H1 (cell line): ENCODE measurements around the gene EME2. TPM values are rescaled to one million over a fixed set of nuclear protein-coding genes. Genes with fewer than 3 reads are reported as not detected.

Experiments
- CTCF ChIA-PET: fragments of 300-600 bp; sonication (Branson Sonifier 250); formaldehyde crosslinking; loops from one replicate; lab custom pipeline; 2021; ENCODE audit not compliant: partially characterized antibody; lab: Charles Lee
- POLR2A ChIA-PET: fragments of 300-600 bp; sonication (Branson Sonifier 250); formaldehyde crosslinking; loops from one replicate; lab custom pipeline; 2021; ENCODE audit warnings: inconsistent platforms; ENCODE audit not compliant: partially characterized antibody; lab: Charles Lee
- DNase-seq, 2 experiments: peaks; one replicate each; pipeline versions ENCODE4 v3.0.0 to v3.0.0-alpha.2; 2010 to 2022; ENCODE audit warnings: low spot score in 2 of 2, low read depth in 1 of 2, mixed read lengths in 1 of 2
- FAIRE-seq: peaks from 2 replicates; lab custom pipeline; 2011; peaks lifted over from hg19 to GRCh38; lab: Jason Lieb, UNC
- H2AFZ ChIP-seq: 2 replicates; pipeline ENCODE4 v1.8.1; 2012; ENCODE audit warnings: low read length, inconsistent platforms
- H2AK5ac ChIP-seq: 2 replicates; pipeline ENCODE4 v1.6.1; 2013; ENCODE audit warnings: low read depth, low read length
- H2BK120ac ChIP-seq: replicated peaks from 2 replicates; pipeline ENCODE3; 2013; ENCODE audit warnings: low read depth, low read length, inconsistent platforms
- H2BK12ac ChIP-seq: 2 replicates; pipeline ENCODE4 v1.6.1; 2013; ENCODE audit warnings: low read depth, low read length
- H2BK15ac ChIP-seq: 2 replicates; pipeline ENCODE4 v1.6.1; 2013; ENCODE audit warnings: low read length
- H2BK20ac ChIP-seq: 2 replicates; pipeline ENCODE4 v1.6.1; 2013; ENCODE audit warnings: low read length
- H2BK5ac ChIP-seq: 2 replicates; pipeline ENCODE4 v1.6.1; 2013; ENCODE audit warnings: low read depth, low read length
- H3K14ac ChIP-seq: 2 replicates; pipeline ENCODE4 v1.6.1; 2013; ENCODE audit warnings: inconsistent platforms; ENCODE audit not compliant: insufficient read length
- H3K18ac ChIP-seq: 2 replicates; pipeline ENCODE4 v1.6.1; 2013; ENCODE audit warnings: low read length; ENCODE audit errors: extremely low read depth
- H3K23ac ChIP-seq: 2 replicates; pipeline ENCODE4 v1.6.1; 2013; ENCODE audit warnings: inconsistent platforms; ENCODE audit not compliant: insufficient read length
- H3K23me2 ChIP-seq: 2 replicates; pipeline ENCODE4 v1.6.1; 2013; ENCODE audit warnings: low read depth, low read length
- H3K27ac ChIP-seq: 2 replicates; pipeline ENCODE4 v1.6.1; 2011; ENCODE audit warnings: low read depth, low read length, inconsistent platforms
- H3K27me3 ChIP-seq, 4 experiments: replicated peaks in 1 of 4; 1 replicate in 1 of 4; 2 replicates in 3 of 4; pipeline versions ENCODE4 v1.6.1 to v1.8.1; 2011 to 2013; ENCODE audit warnings: low read length in 3 of 4, mild to moderate bottlenecking in 3 of 4, inconsistent platforms in 2 of 4, mixed read lengths in 2 of 4, moderate library complexity in 1 of 4; ENCODE audit not compliant: control insufficient read depth in 3 of 4, insufficient read depth in 3 of 4; ENCODE audit errors: extremely low read depth in 1 of 4
- H3K36me3 ChIP-seq, 4 experiments: 2 replicates each; pipeline versions ENCODE4 v1.6.1 to v1.8.1; 2011 to 2013; ENCODE audit warnings: mild to moderate bottlenecking in 4 of 4, low read length in 3 of 4, moderate library complexity in 2 of 4, control low read depth in 1 of 4, inconsistent platforms in 1 of 4; ENCODE audit not compliant: insufficient read depth in 4 of 4, control insufficient read depth in 2 of 4
- H3K4ac ChIP-seq: replicated peaks from 2 replicates; pipeline ENCODE3; 2013; ENCODE audit warnings: low read length, low read depth, mixed read lengths, inconsistent platforms; ENCODE audit not compliant: insufficient read length
- H3K4me1 ChIP-seq, 4 experiments: replicated peaks in 1 of 4; 1 replicate in 1 of 4; 2 replicates in 3 of 4; pipeline versions ENCODE4 v1.6.1 to v1.8.1; 2011 to 2013; ENCODE audit warnings: low read length in 3 of 4, inconsistent platforms in 2 of 4, mixed read lengths in 1 of 4; ENCODE audit not compliant: insufficient read depth in 4 of 4, control insufficient read depth in 3 of 4
- H3K4me2 ChIP-seq, 2 experiments: 2 replicates each; pipeline versions ENCODE4 v1.6.1 to v1.8.1; 2011 to 2013; ENCODE audit warnings: low read depth in 2 of 2, low read length in 2 of 2, control low read depth in 1 of 2, inconsistent platforms in 1 of 2, mild to moderate bottlenecking in 1 of 2; ENCODE audit not compliant: insufficient read depth in 1 of 2
- H3K4me3 ChIP-seq, 4 experiments: fragments of 200-600, 300-600 bp in 1 of 4; sonication (generic), shearing (Covaris generic), sonication (Bioruptor Twin) in 1 of 4; 2 replicates each; pipeline versions ENCODE4 v1.5.1 to v1.8.1; 2011 to 2016; ENCODE audit warnings: low read length in 4 of 4, low read depth in 3 of 4, control low read depth in 2 of 4, inconsistent platforms in 2 of 4, mild to moderate bottlenecking in 2 of 4, mixed read lengths in 1 of 4, moderate library complexity in 1 of 4; ENCODE audit not compliant: insufficient read depth in 2 of 4; ENCODE audit errors: extremely low read depth in 1 of 4
- H3K56ac ChIP-seq: replicated peaks from 2 replicates; pipeline ENCODE3; 2013; ENCODE audit warnings: low read depth, mild to moderate bottlenecking, mixed read lengths, low read length, inconsistent platforms; ENCODE audit not compliant: insufficient read length
- H3K79me1 ChIP-seq: 2 replicates; pipeline ENCODE4 v1.6.1; 2013; ENCODE audit warnings: low read depth, low read length, control low read depth
- H3K79me2 ChIP-seq, 2 experiments: 2 replicates each; pipeline versions ENCODE4 v1.6.1 to v1.8.1; 2012 to 2013; ENCODE audit warnings: low read length in 2 of 2, mild to moderate bottlenecking in 2 of 2, inconsistent platforms in 1 of 2; ENCODE audit not compliant: insufficient read depth in 2 of 2, control insufficient read depth in 1 of 2
- H3K9ac ChIP-seq, 4 experiments: replicated peaks in 1 of 4; 1 replicate in 1 of 4; 2 replicates in 3 of 4; pipeline versions ENCODE4 v1.6.1 to v1.8.1; 2011 to 2013; ENCODE audit warnings: low read depth in 3 of 4, low read length in 3 of 4, control low read depth in 2 of 4, mild to moderate bottlenecking in 2 of 4, moderate library complexity in 2 of 4, inconsistent platforms in 1 of 4; ENCODE audit errors: extremely low read depth in 1 of 4
- H3K9me3 ChIP-seq, 2 experiments: 2 replicates each; pipeline versions ENCODE4 v1.6.1 to v1.8.1; 2012 to 2013; ENCODE audit warnings: mild to moderate bottlenecking in 2 of 2, moderate library complexity in 2 of 2, control low read depth in 1 of 2, inconsistent platforms in 1 of 2, low read depth in 1 of 2, low read length in 1 of 2, mixed read lengths in 1 of 2; ENCODE audit not compliant: insufficient read depth in 2 of 2
- H4K20me1 ChIP-seq, 2 experiments: replicated peaks in 1 of 2; 2 replicates each; pipeline versions ENCODE3 to v1.8.1; 2011 to 2013; ENCODE audit warnings: inconsistent platforms in 2 of 2, low read length in 2 of 2, mild to moderate bottlenecking in 1 of 2; ENCODE audit not compliant: insufficient read depth in 2 of 2, control insufficient read depth in 1 of 2
- H4K5ac ChIP-seq: 2 replicates; pipeline ENCODE4 v1.6.1; 2013; ENCODE audit warnings: low read length, low read depth, mixed read lengths, inconsistent platforms; ENCODE audit not compliant: insufficient read length
- H4K8ac ChIP-seq: 2 replicates; pipeline ENCODE4 v1.8.0; 2013; ENCODE audit warnings: mild to moderate bottlenecking, moderate library complexity, low read length, inconsistent platforms; ENCODE audit not compliant: insufficient read depth; ENCODE audit errors: extremely low read depth
- H4K91ac ChIP-seq: replicated peaks from 2 replicates; pipeline ENCODE3; 2013; ENCODE audit warnings: low read length, mixed read lengths, inconsistent platforms; ENCODE audit not compliant: insufficient read length
- BCL11A ChIP-seq, 2 experiments: IDR thresholded peaks; one replicate each; pipeline ENCODE4 v1.6.1; 2011; ENCODE audit warnings: low read depth in 2 of 2, low read length in 2 of 2, mild to moderate bottlenecking in 2 of 2
- BRCA1 ChIP-seq: IDR thresholded peaks from 2 replicates; pipeline ENCODE4 v1.6.1; 2012; ENCODE audit warnings: low read depth, low read length, improper control_type of control experiment
- EP300 ChIP-seq, 2 experiments: IDR thresholded peaks; 1 replicate in 1 of 2; 2 replicates in 1 of 2; pipeline ENCODE4 v1.6.1; 2011 to 2012; ENCODE audit warnings: low read depth in 2 of 2, low read length in 2 of 2, mild to moderate bottlenecking in 2 of 2, borderline replicate concordance in 1 of 2, inconsistent platforms in 1 of 2, moderate library complexity in 1 of 2
- NANOG ChIP-seq: IDR thresholded peaks from 2 replicates; pipeline ENCODE4 v1.6.1; 2011; ENCODE audit warnings: low read length, low read depth, mild to moderate bottlenecking, inconsistent platforms; ENCODE audit not compliant: insufficient read depth, poor library complexity, severe bottlenecking
- NRF1 ChIP-seq: IDR thresholded peaks from 2 replicates; pipeline ENCODE4 v1.6.1; 2011; ENCODE audit warnings: mild to moderate bottlenecking, low read depth, low read length, improper control_type of control experiment
- PHF8 ChIP-seq: fragments of 200-600 bp; sonication (generic); conservative IDR thresholded peaks from 2 replicates; pipeline ENCODE4 v1.7.1; 2012; ENCODE audit warnings: low read depth, mild to moderate bottlenecking, inconsistent platforms, low read length, moderate library complexity
- POU5F1 ChIP-seq: IDR thresholded peaks from 2 replicates; pipeline ENCODE4 v1.6.1; 2011; ENCODE audit warnings: low read depth, mild to moderate bottlenecking, low read length, moderate library complexity
- RNF2 ChIP-seq: fragments of 200-900, 300-1000 bp; sonication (generic); IDR thresholded peaks from 2 replicates; pipeline ENCODE4 v1.7.1; 2016; ENCODE audit warnings: borderline replicate concordance, low read depth, mild to moderate bottlenecking, antibody characterized with exemption, low read length; ENCODE audit not compliant: poor library complexity, severe bottlenecking; ENCODE audit errors: missing control alignments
- SIN3A ChIP-seq, 2 experiments: IDR thresholded peaks in 1 of 2; conservative IDR thresholded peaks in 1 of 2; 2 replicates each; pipeline ENCODE4 v1.6.1; 2011 to 2012; ENCODE audit warnings: low read length in 2 of 2, improper control_type of control experiment in 1 of 2, low read depth in 1 of 2, mild to moderate bottlenecking in 1 of 2
- SP1 ChIP-seq: IDR thresholded peaks from 2 replicates; pipeline ENCODE4 v1.6.1; 2011; ENCODE audit warnings: low read depth, low read length
- TBP ChIP-seq: IDR thresholded peaks from 2 replicates; pipeline ENCODE4 v1.6.1; 2011; ENCODE audit warnings: low read depth, low read length, improper control_type of control experiment
- WGBS, 2 experiments: shearing (Covaris generic) in 1 of 2; methylation state at CpG; one replicate each; pipeline versions ENCODE4 v1.1.6 to v1.1.7; 2013 to 2015; ENCODE audit warnings: low lambda C conversion rate in 2 of 2, mixed read lengths in 2 of 2, inconsistent platforms in 1 of 2, low coverage in 1 of 2, missing lambda C conversion rate in 1 of 2; ENCODE audit not compliant: insufficient replicate concordance in 2 of 2, insufficient coverage in 1 of 2, insufficient read length in 1 of 2; ENCODE audit errors: extremely low coverage in 1 of 2, missing lambda C conversion rate in 1 of 2; 5-methylcytosine and 5-hydroxymethylcytosine counted together
- polyA plus RNA-seq, 7 experiments: library from polyadenylated mRNA; depleted of rRNA in 3 of 7; stranded (reverse) in 5 of 7; unstranded in 2 of 7; fragments of >200 nt in 5 of 7; fragments of 200-250 nt in 2 of 7; gene quantifications; 1 replicate in 5 of 7; 2 replicates in 1 of 7; 4 replicates in 1 of 7; pipeline versions ENCODE4 v1.2.1 to v1.2.3, GENCODE V29; 2011 to 2013; ENCODE audit warnings: missing spikeins in 2 of 7, mixed read lengths in 2 of 7
- total RNA-seq: library from RNA; stranded (reverse); fragmentation: NEBNext Ultra II Directional; extraction: Animal tissue kit (Norgen Biotek cat#: 25700); gene quantifications from 2 replicates; pipeline ENCODE4 v1.2.1, GENCODE V29; 2021

The EME2 gene
- total and polyA plus RNA-seq, 2 of the 8 experiments (the other 6 are each of a cell fraction or from before 2014, with no cell fraction given), result 13.1 to 19.7 TPM

DNA sequence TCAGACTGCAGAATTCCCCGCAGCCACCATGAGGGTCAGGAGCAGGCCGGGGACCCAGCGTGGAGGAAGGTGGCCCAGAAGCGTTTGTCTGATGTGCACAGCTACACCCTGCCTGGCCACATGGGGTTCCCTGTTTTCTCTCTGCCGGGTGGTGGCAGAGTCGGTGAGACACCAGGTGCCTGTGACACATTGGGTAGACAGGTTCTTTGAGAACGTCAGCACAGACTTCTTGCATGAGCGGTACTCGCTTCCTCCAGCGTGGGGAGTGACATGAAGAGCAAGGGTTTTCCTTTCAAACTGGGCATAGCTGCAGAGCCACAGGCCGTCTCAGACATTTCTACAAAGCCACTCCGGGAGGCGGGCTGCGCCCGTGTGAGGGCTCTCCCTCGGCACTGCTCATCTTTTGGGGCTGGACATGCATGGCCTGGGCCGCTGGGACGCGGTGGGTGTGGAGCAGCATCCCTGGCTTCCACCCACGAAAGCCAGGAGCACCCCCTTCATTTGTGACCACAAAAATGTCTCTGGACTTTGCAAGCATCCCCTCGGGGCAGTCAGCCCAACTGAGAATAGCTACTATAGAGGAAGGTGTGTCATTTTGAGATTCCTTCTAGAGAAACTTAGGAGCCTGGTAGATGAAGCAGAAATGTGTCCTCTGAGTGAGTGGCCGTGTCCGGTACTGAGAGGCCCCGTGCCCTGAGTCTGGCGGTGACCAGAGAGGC is 27.3 kb upstream of the EME2 start:
- Histone ChIP-seq H3K23me2 (no peaks in the 10 kb centered on the region), H3K79me1 (0 out of 2 replicates have a peak, but pooled peaks cover 2% of the 10 kb centered on the region), H3K23ac (no peak overlapping the region), H2BK12ac (no peak overlapping the region), H3K9me3 (peaks cover 0 to under 1% of the 10 kb centered on the region in 2 experiments; a peak in 1 of 4 replicates), H4K20me1 (peaks cover 0 to 5% of the 10 kb centered on the region in 2 experiments), H2BK15ac (no peak overlapping the region), H4K5ac (no peak overlapping the region), H3K79me2 (no peaks in the 10 kb centered on the region), H3K4ac (no peak overlapping the region), H2BK120ac (no peak overlapping the region), H4K91ac (no peak overlapping the region), H3K4me2 (no peak overlapping the region), H3K27ac (no peak overlapping the region), H2BK5ac (no peak overlapping the region), H3K18ac (no peak overlapping the region), H3K56ac (no peak overlapping the region), H3K27me3 (no peaks in the 10 kb centered on the region), H2AK5ac (no peak overlapping the region), H3K4me1 (no peaks in the 10 kb centered on the region), H2AFZ (no peak overlapping the region), H4K8ac (peak overlapping the region; percentile 3; the same call in 1 of the 2 replicates), H2BK20ac (no peak overlapping the region), H3K14ac (no peak overlapping the region), H3K9ac (no peak overlapping the region), H3K36me3 (peaks cover 0 to 12% (median 2%) of the 10 kb centered on the region in 4 experiments; a peak in 3 of 8 replicates), H3K4me3 (no peak overlapping the region)
- FAIRE-seq (no peak), DNase-seq (no peak)
- WGBS, 2 experiments, result 95% methylated on average over 25 of the region's 25 CpGs; no CpG with 5 or more reads in 1 of the 2 experiments
- CTCF ChIA-PET, result interaction anchor here (1.4 to 3.1 kb wide), 3 partner anchors 9 to 19 kb away, joined by 3 to 12 read pairs (median 7); no protein-coding TSS in a partner anchor
- POLR2A ChIA-PET, result interaction anchor here (1.7 to 5.5 kb wide), 4 partner anchors 10 to 39 kb away, joined by 4 to 18 read pairs (median 6); partner anchors contain the start of gene MAPK8IP3
- no peak for TF ChIP-seq SIN3A (conservative IDR thresholded peaks at IDR 0.05 in 1 of 2, IDR thresholded peaks at IDR 0.05 in 1 of 2; ENCODE audit: low read depth in 1 of 2, low read length in 2 of 2)
- no peak for TF ChIP-seq TBP
- no peak for TF ChIP-seq BCL11A (IDR thresholded peaks at IDR 0.05; ENCODE audit: low read depth in 2 of 2, low read length in 2 of 2)
- no peak for TF ChIP-seq NANOG
- TF ChIP-seq SP1, result no peak
- no peak for TF ChIP-seq BRCA1
- no peak for TF ChIP-seq PHF8
- no peak for TF ChIP-seq NRF1
- TF ChIP-seq EP300 (IDR thresholded peaks at IDR 0.05; ENCODE audit: borderline replicate concordance in 1 of 2, low read depth in 2 of 2, low read length in 2 of 2), result no peak
- TF ChIP-seq POU5F1, result no peak
- no peak for TF ChIP-seq RNF2
